GM19240 (cell line): ENCODE data around the gene ASXL2.
"Not testable (repeated sequence)": the region's sequence is repeated elsewhere in the genome, so short reads cannot be mapped to it uniquely, and the experiment has no call there.

Experiments used
- DNase-seq: peaks from one replicate; pipeline ENCODE4 v3.0.0; 2011; ENCODE audit warnings: low spot score; ENCODE audit not compliant: insufficient read length

The ASXL2 gene

GRCh38 chr2:25894135-25894830 is 16.0 kb upstream of the ASXL2 start:
- no peak for DNase-seq

- no peak for DNase-seq
Observed at GRCh38 chr2:25891672-25892071, 13.4 kb upstream of the ASXL2 start.

GRCh38 chr2:25887624-25888242 is 9.4 kb upstream of the ASXL2 start:
- DNase-seq = no peak

GRCh38 chr2:25885933-25886332 is 7.6 kb upstream of the ASXL2 start:
- DNase-seq = no peak

- DNase-seq = no peak
Observed at GRCh38 chr2:25881764-25882163, 3.5 kb upstream of the ASXL2 start.

- DNase-seq = no peak
Observed at GRCh38 chr2:25879133-25879730, 945 bp upstream of the ASXL2 start.

GRCh38 chr2:25877431-25878360 is 591 bp downstream of the ASXL2 start:
- DNase-seq = peak; percentile 65

- DNase-seq = no peak
Observed at GRCh38 chr2:25872134-25872533, 6.2 kb downstream of the ASXL2 start.

- DNase-seq = no peak
Observed at GRCh38 chr2:25867396-25868003, 10.8 kb downstream of the ASXL2 start.

- no peak for DNase-seq
Observed at GRCh38 chr2:25856377-25856776, 21.9 kb downstream of the ASXL2 start.

GRCh38 chr2:25855065-25855464 is 23.2 kb downstream of the ASXL2 start:
- no peak for DNase-seq

- DNase-seq = no peak
Observed at GRCh38 chr2:25854613-25855012, 23.7 kb downstream of the ASXL2 start.

- DNase-seq = no peak
Observed at GRCh38 chr2:25853038-25853638, 25.1 kb downstream of the ASXL2 start.

GRCh38 chr2:25851740-25852503 is 26.4 kb downstream of the ASXL2 start:
- DNase-seq = peak; percentile 35

GRCh38 chr2:25850400-25850799 is 27.9 kb downstream of the ASXL2 start:
- DNase-seq = not testable (repeated sequence)

- DNase-seq = not testable (repeated sequence)
Observed at GRCh38 chr2:25849350-25849749, 28.9 kb downstream of the ASXL2 start.

GRCh38 chr2:25845843-25846505 is 32.3 kb downstream of the ASXL2 start:
- no peak for DNase-seq

- DNase-seq = no peak
Observed at GRCh38 chr2:25844089-25844488, 34.2 kb downstream of the ASXL2 start.

- no peak for DNase-seq
Observed at GRCh38 chr2:25842155-25842554, 36.1 kb downstream of the ASXL2 start.
